WTC11 (cell line): Measurements from ENCODE around the gene ULK4.

Experiments used
- ATF1 ChIP-seq: sonication (generic); formaldehyde crosslinking; IDR thresholded peaks from 2 replicates; pipeline ENCODE4 v1.8.1; 2023; ENCODE audit warnings: mild to moderate bottlenecking, moderate library complexity, missing genetic modification reagents
- JUN ChIP-seq: sonication (generic); formaldehyde crosslinking; IDR thresholded peaks from 2 replicates; pipeline ENCODE4 v1.8.0; 2023; ENCODE audit warnings: mild to moderate bottlenecking, missing genetic modification reagents
- TEAD4 ChIP-seq: sonication (generic); formaldehyde crosslinking; IDR thresholded peaks from 2 replicates; pipeline ENCODE4 v1.8.0; 2022; ENCODE audit warnings: mild to moderate bottlenecking, missing genetic modification reagents
- ZNF263 ChIP-seq: sonication (generic); formaldehyde crosslinking; IDR thresholded peaks from 2 replicates; pipeline ENCODE4 v1.8.1; 2022; ENCODE audit warnings: low read depth, mild to moderate bottlenecking, moderate library complexity, missing genetic modification reagents
- TF ChIP-seq, protein P1 (sequence below): sonication (generic); formaldehyde crosslinking; IDR thresholded peaks from 2 replicates; pipeline ENCODE4 v1.8.0; 2023; ENCODE audit warnings: mild to moderate bottlenecking, missing genetic modification reagents
- TF ChIP-seq, protein P2 (sequence below): fragments of 200-600 bp; IDR thresholded peaks from 2 replicates; pipeline ENCODE4 v1.8.0; 2022; ENCODE audit warnings: antibody characterized with exemption

DNA sequence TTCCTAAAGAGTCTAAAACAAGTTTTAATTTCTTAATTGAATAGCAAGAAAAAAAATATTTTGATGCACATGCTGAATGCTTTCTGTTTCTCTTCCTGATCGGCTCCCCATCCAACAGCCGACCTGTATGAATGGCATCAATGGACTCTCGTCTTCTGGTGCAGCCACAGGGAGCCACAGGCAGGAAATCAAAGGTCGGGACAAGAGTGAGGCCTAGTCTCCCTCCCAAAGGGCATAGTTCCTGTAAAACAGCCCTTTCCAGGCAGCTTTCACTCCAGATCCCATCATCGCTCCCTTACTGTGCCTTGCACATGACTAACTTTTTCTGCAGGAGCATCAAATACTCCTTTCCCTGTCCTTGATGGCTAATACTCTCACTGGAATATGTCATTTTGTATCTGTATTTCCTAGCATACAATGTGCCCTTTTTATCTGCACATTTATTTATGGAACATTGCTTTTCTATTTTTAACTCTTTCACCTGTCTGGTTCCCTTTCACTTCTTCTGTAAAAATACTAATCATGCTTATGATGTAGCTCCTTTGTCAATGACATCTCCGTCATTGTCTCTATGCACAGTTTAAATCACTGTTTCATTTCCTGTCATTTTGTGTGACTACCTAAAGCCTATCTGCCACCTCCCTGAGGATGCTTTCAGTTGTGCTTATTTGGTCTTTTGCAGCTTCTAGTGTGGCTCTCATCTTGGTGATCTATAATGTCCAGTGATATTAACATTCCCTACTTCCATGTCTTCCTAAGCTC is 436.4 kb downstream of the ULK4 start:
- TF ChIP-seq, protein P1, sequence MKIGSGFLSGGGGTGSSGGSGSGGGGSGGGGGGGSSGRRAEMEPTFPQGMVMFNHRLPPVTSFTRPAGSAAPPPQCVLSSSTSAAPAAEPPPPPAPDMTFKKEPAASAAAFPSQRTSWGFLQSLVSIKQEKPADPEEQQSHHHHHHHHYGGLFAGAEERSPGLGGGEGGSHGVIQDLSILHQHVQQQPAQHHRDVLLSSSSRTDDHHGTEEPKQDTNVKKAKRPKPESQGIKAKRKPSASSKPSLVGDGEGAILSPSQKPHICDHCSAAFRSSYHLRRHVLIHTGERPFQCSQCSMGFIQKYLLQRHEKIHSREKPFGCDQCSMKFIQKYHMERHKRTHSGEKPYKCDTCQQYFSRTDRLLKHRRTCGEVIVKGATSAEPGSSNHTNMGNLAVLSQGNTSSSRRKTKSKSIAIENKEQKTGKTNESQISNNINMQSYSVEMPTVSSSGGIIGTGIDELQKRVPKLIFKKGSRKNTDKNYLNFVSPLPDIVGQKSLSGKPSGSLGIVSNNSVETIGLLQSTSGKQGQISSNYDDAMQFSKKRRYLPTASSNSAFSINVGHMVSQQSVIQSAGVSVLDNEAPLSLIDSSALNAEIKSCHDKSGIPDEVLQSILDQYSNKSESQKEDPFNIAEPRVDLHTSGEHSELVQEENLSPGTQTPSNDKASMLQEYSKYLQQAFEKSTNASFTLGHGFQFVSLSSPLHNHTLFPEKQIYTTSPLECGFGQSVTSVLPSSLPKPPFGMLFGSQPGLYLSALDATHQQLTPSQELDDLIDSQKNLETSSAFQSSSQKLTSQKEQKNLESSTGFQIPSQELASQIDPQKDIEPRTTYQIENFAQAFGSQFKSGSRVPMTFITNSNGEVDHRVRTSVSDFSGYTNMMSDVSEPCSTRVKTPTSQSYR (CRISPR knock-in tag): no peak
- TF ChIP-seq, protein P2, sequence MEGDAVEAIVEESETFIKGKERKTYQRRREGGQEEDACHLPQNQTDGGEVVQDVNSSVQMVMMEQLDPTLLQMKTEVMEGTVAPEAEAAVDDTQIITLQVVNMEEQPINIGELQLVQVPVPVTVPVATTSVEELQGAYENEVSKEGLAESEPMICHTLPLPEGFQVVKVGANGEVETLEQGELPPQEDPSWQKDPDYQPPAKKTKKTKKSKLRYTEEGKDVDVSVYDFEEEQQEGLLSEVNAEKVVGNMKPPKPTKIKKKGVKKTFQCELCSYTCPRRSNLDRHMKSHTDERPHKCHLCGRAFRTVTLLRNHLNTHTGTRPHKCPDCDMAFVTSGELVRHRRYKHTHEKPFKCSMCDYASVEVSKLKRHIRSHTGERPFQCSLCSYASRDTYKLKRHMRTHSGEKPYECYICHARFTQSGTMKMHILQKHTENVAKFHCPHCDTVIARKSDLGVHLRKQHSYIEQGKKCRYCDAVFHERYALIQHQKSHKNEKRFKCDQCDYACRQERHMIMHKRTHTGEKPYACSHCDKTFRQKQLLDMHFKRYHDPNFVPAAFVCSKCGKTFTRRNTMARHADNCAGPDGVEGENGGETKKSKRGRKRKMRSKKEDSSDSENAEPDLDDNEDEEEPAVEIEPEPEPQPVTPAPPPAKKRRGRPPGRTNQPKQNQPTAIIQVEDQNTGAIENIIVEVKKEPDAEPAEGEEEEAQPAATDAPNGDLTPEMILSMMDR: no peak
- no peak for TF ChIP-seq ZNF263 (CRISPR knock-in tag)
- TF ChIP-seq JUN (CRISPR knock-in tag): no peak
- TF ChIP-seq TEAD4 (CRISPR knock-in tag): no peak
- TF ChIP-seq ATF1: no peak
